Loucy (cell line): ENCODE measurements around the gene COL26A1.

Source experiments
- H2AFZ ChIP-seq: fragments of 200-600 bp; sonication (generic); 2 replicates; pipeline ENCODE4 v1.6.0; 2016; ENCODE audit warnings: antibody characterized with exemption, mild to moderate bottlenecking, low read length, moderate library complexity
- H3F3A ChIP-seq: fragments of 200-600 bp; 2 replicates; pipeline ENCODE4 v1.6.0; 2016; ENCODE audit warnings: antibody characterized with exemption, low read depth, mild to moderate bottlenecking
- H3K27me3 ChIP-seq: fragments of 200-600 bp; sonication (generic); 2 replicates; pipeline ENCODE4 v1.6.1; 2014; ENCODE audit warnings: low read length, mild to moderate bottlenecking; ENCODE audit not compliant: insufficient read depth, poor library complexity, severe bottlenecking
- H3K36me3 ChIP-seq: fragments of 200-600 bp; sonication (generic); 2 replicates; pipeline ENCODE4 v1.6.1; 2016; ENCODE audit warnings: low read length; ENCODE audit not compliant: insufficient read depth
- H3K4me1 ChIP-seq: fragments of 200-600 bp; sonication (generic); 2 replicates; pipeline ENCODE4 v1.5.1; 2014; ENCODE audit warnings: low read length, mild to moderate bottlenecking; ENCODE audit not compliant: insufficient read depth, poor library complexity, severe bottlenecking
- H3K4me2 ChIP-seq: fragments of 200-600 bp; sonication (generic); 2 replicates; pipeline ENCODE4 v1.6.0; 2014; ENCODE audit warnings: antibody characterized with exemption, low read length, low read depth, mild to moderate bottlenecking; ENCODE audit not compliant: poor library complexity, severe bottlenecking
- H3K4me3 ChIP-seq: fragments of 200-600 bp; sonication (generic); 2 replicates; pipeline ENCODE4 v1.5.1; 2014; ENCODE audit warnings: low read length, mild to moderate bottlenecking, mixed read lengths; ENCODE audit not compliant: poor library complexity, severe bottlenecking
- H3K79me2 ChIP-seq: fragments of 200-600 bp; sonication (generic); 2 replicates; pipeline ENCODE4 v1.6.1; 2014; ENCODE audit warnings: low read length; ENCODE audit not compliant: insufficient read depth
- H3K9ac ChIP-seq: fragments of 200-600 bp; sonication (generic); 2 replicates; pipeline ENCODE4 v1.6.0; 2014; ENCODE audit warnings: mild to moderate bottlenecking, low read depth, low read length, moderate library complexity; ENCODE audit not compliant: poor library complexity, severe bottlenecking
- H3K9me2 ChIP-seq: fragments of 200-600 bp; sonication (generic); replicated peaks from 2 replicates; pipeline ENCODE4 v1.6.1; 2016; ENCODE audit warnings: low read depth, low read length, mixed read lengths
- H3K9me3 ChIP-seq: fragments of 200-600 bp; sonication (generic); 2 replicates; pipeline ENCODE4 v1.6.1; 2014; ENCODE audit warnings: mild to moderate bottlenecking, antibody characterized with exemption, low read length, low read depth; ENCODE audit not compliant: insufficient read depth
- H4K20me1 ChIP-seq: fragments of 200-600 bp; sonication (generic); 2 replicates; pipeline ENCODE4 v1.6.0; 2014; ENCODE audit warnings: antibody characterized with exemption, low read length, mild to moderate bottlenecking; ENCODE audit not compliant: insufficient read depth, poor library complexity, severe bottlenecking
- CTCF ChIP-seq: fragments of 200-600 bp; sonication (generic); conservative IDR thresholded peaks from 2 replicates; pipeline ENCODE4 v1.5.1; 2014; ENCODE audit warnings: mild to moderate bottlenecking, antibody characterized with exemption, low read length
- EZH2phosphoT487 ChIP-seq: fragments of 200-600 bp; IDR thresholded peaks from 2 replicates; pipeline ENCODE4 v1.6.1; 2018; ENCODE audit warnings: antibody characterized with exemption, mild to moderate bottlenecking, moderate library complexity, borderline replicate concordance

Gene COL26A1

GRCh38 chr7:101401390-101402080 lies 38.9 kb downstream of the COL26A1 start:
- Histone ChIP-seq H3K9me2 (no peaks in the 10 kb centered on the region), H4K20me1 (no peaks in the 10 kb centered on the region), H3K27me3 (no peaks in the 10 kb centered on the region), H3K79me2 (no peaks in the 10 kb centered on the region), H3K9me3 (no peaks in the 10 kb centered on the region), H3K4me1 (no peaks in the 10 kb centered on the region), H3K9ac (no peak overlapping the region), H3K4me3 (no peak overlapping the region), H3K36me3 (no peaks in the 10 kb centered on the region), H3K4me2 (no peak overlapping the region), H2AFZ (no peak overlapping the region), H3F3A (no peaks in the 10 kb centered on the region)
- no peak for TF ChIP-seq CTCF
- TF ChIP-seq EZH2phosphoT487: no peak

- Histone ChIP-seq H3K4me3 (no peak overlapping the region), H4K20me1 (no peaks in the 10 kb centered on the region), H3K27me3 (no peaks in the 10 kb centered on the region), H3K79me2 (no peaks in the 10 kb centered on the region), H3K36me3 (no peaks in the 10 kb centered on the region), H3K4me2 (no peak overlapping the region), H3K4me1 (no peaks in the 10 kb centered on the region), H3K9ac (no peak overlapping the region), H2AFZ (no peak overlapping the region), H3F3A (no peaks in the 10 kb centered on the region), H3K9me3 (no peaks in the 10 kb centered on the region), H3K9me2 (no peaks in the 10 kb centered on the region)
- no peak for TF ChIP-seq CTCF
- TF ChIP-seq EZH2phosphoT487: no peak
These were observed 39.6 kb downstream of the COL26A1 start for GRCh38 chr7:101402081-101402779.

- Histone ChIP-seq H3K9me3 (no peaks in the 10 kb centered on the region), H3K27me3 (no peaks in the 10 kb centered on the region), H3F3A (no peaks in the 10 kb centered on the region), H3K4me1 (no peaks in the 10 kb centered on the region), H4K20me1 (no peaks in the 10 kb centered on the region), H3K9ac (no peak overlapping the region), H2AFZ (no peak overlapping the region), H3K9me2 (no peaks in the 10 kb centered on the region), H3K79me2 (no peaks in the 10 kb centered on the region), H3K4me2 (no peak overlapping the region), H3K4me3 (no peak overlapping the region), H3K36me3 (no peaks in the 10 kb centered on the region)
- TF ChIP-seq EZH2phosphoT487 (no peak), CTCF (no peak)
These were observed 40.2 kb downstream of the COL26A1 start for GRCh38 chr7:101402835-101403234.
